Prostate gland (tissue), 2 donors: Measurements from ENCODE around the gene C1orf115. TPM values are rescaled to one million over a fixed set of nuclear protein-coding genes. Genes with fewer than 3 reads are reported as not detected.

Source experiments
- DNase-seq: peaks from one replicate; pipeline ENCODE4 v3.0.0-alpha.2; 2019; ENCODE audit warnings: low spot score
- H3K27ac ChIP-seq, 2 donors: fragments of 200-600 bp; sonication (generic); 2 replicates each; pipeline ENCODE4 v1.5.1; 2017 to 2019
- H3K27me3 ChIP-seq: fragments of 200-600 bp; sonication (generic); replicated peaks from 2 replicates; pipeline ENCODE4 v1.5.1; 2019; ENCODE audit not compliant: insufficient read depth
- H3K36me3 ChIP-seq, 2 donors: fragments of 200-600 bp; sonication (generic); 1 replicate in 1 of 2; 2 replicates in 1 of 2; pipeline versions ENCODE4 v1.5.1 to v1.8.1; 2017 to 2019
- H3K4me1 ChIP-seq: fragments of 200-600 bp; sonication (generic); replicated peaks from 2 replicates; pipeline ENCODE4 v1.5.1; 2019
- H3K4me3 ChIP-seq, 2 donors: fragments of 200-600 bp; sonication (generic); 2 replicates each; pipeline ENCODE4 v1.5.1; 2017 to 2019
- H3K9me3 ChIP-seq: fragments of 200-600 bp; sonication (generic); 2 replicates; pipeline ENCODE4 v1.5.1; 2017
- CTCF ChIP-seq, 4 experiments: fragments of 200-600 bp in 2 of 4; fragments of 450-650 bp in 2 of 4; sonication (generic) in 2 of 4; IDR thresholded peaks; 1 replicate in 3 of 4; 2 replicates in 1 of 4; pipeline ENCODE4 v1.5.1; 2016 to 2019; ENCODE audit warnings: antibody characterized with exemption in 4 of 4, mild to moderate bottlenecking in 2 of 4, moderate library complexity in 2 of 4
- POLR2A ChIP-seq: fragments of 450-650 bp; IDR thresholded peaks from one replicate; pipeline ENCODE4 v1.6.1; 2016; ENCODE audit warnings: antibody characterized with exemption, mild to moderate bottlenecking
- POLR2AphosphoS5 ChIP-seq: sonication (generic); formaldehyde crosslinking; IDR thresholded peaks from one replicate; pipeline ENCODE4 v1.6.1; 2017; ENCODE audit warnings: antibody characterized with exemption
- WGBS: methylation state at CpG from one replicate; pipeline ENCODE4 v1.1.5; 2018; 5-methylcytosine and 5-hydroxymethylcytosine counted together
- intact Hi-C: fragments of 100-400 bp; cut with DNase I; formaldehyde crosslinking; loops from one replicate; pipeline ENCODE4 v1.14.2; 2022
- total RNA-seq, 2 donors: library from RNA; depleted of rRNA; stranded (reverse); fragments of >200 nt; gene quantifications; one replicate each; pipeline ENCODE4 v1.1.0, GENCODE V29; 2016

The C1orf115 gene
- total RNA-seq, 2 donors from 2014 or later, result 26.9 to 79.4 TPM

GRCh38 chr1:220696226-220696862 is 6.2 kb downstream of the C1orf115 start:
- H3K9me3 ChIP-seq, result no peaks in the 10 kb centered on the region
- DNase-seq, result no peak
- H3K36me3 ChIP-seq, result no peaks in the 10 kb centered on the region
- 94% methylated on average over 16 of the region's 16 CpGs for WGBS
- intact Hi-C loops, result no loop called here
- H3K27me3 ChIP-seq, result no peaks in the 10 kb centered on the region
- TF ChIP-seq POLR2A, result no peak
- no peak for TF ChIP-seq POLR2AphosphoS5
- no peak for TF ChIP-seq CTCF (IDR thresholded peaks at IDR 0.05)
- no peaks in the 10 kb centered on the region for H3K4me1 ChIP-seq
- no peak overlapping the region for H3K27ac ChIP-seq
- H3K4me3 ChIP-seq, result no peak overlapping the region

- TF ChIP-seq POLR2A, result no peak
- no peak for TF ChIP-seq POLR2AphosphoS5
- TF ChIP-seq CTCF (IDR thresholded peaks at IDR 0.05), result no peak
- H3K4me1 ChIP-seq, result no peaks in the 10 kb centered on the region
- WGBS, result 68% methylated on average over 9 of the region's 9 CpGs
- intact Hi-C loops, result no loop called here
- no peak overlapping the region for H3K27ac ChIP-seq
- no peaks in the 10 kb centered on the region for H3K9me3 ChIP-seq
- no peaks in the 10 kb centered on the region for H3K36me3 ChIP-seq
- no peak overlapping the region for H3K4me3 ChIP-seq
- DNase-seq, result no peak
- no peaks in the 10 kb centered on the region for H3K27me3 ChIP-seq
Observed at GRCh38 chr1:220696863-220697231, 6.7 kb downstream of the C1orf115 start.

- no peaks in the 10 kb centered on the region for H3K36me3 ChIP-seq
- WGBS, result 92% methylated on average over 6 of the region's 6 CpGs
- no peak for DNase-seq
- intact Hi-C loops, result no loop called here
- no peaks in the 10 kb centered on the region for H3K27me3 ChIP-seq
- no peak overlapping the region for H3K4me3 ChIP-seq
- no peaks in the 10 kb centered on the region for H3K4me1 ChIP-seq
- no peak overlapping the region for H3K27ac ChIP-seq
- TF ChIP-seq POLR2AphosphoS5, result no peak
- TF ChIP-seq CTCF (IDR thresholded peaks at IDR 0.05), result no peak
- TF ChIP-seq POLR2A, result no peak
- H3K9me3 ChIP-seq, result no peaks in the 10 kb centered on the region
Observed at GRCh38 chr1:220697326-220697725, 7.2 kb downstream of the C1orf115 start.

- intact Hi-C loops, result no loop called here
- Histone ChIP-seq H3K4me1 (no peaks in the 10 kb centered on the region), H3K36me3 (no peaks in the 10 kb centered on the region), H3K4me3 (no peak overlapping the region), H3K9me3 (no peaks in the 10 kb centered on the region), H3K27ac (no peak overlapping the region), H3K27me3 (no peaks in the 10 kb centered on the region)
- 85% methylated on average over 5 of the region's 5 CpGs for WGBS
- TF ChIP-seq POLR2A, result no peak
- TF ChIP-seq POLR2AphosphoS5, result no peak
- no peak for TF ChIP-seq CTCF (IDR thresholded peaks at IDR 0.05)
- DNase-seq, result no peak
Observed at GRCh38 chr1:220698607-220699016, 8.4 kb downstream of the C1orf115 start.

GRCh38 chr1:220699044-220699443 is 8.9 kb downstream of the C1orf115 start:
- H3K27ac ChIP-seq, result no peak overlapping the region
- intact Hi-C loops, result no loop called here
- DNase-seq, result no peak
- no peak overlapping the region for H3K4me3 ChIP-seq
- no peaks in the 10 kb centered on the region for H3K4me1 ChIP-seq
- no peaks in the 10 kb centered on the region for H3K27me3 ChIP-seq
- H3K36me3 ChIP-seq, result no peaks in the 10 kb centered on the region
- 93% methylated on average over 3 of the region's 3 CpGs for WGBS
- no peaks in the 10 kb centered on the region for H3K9me3 ChIP-seq
- TF ChIP-seq CTCF (IDR thresholded peaks at IDR 0.05), result no peak
- TF ChIP-seq POLR2A, result no peak
- TF ChIP-seq POLR2AphosphoS5, result no peak
